Hematopoietic multipotent progenitor cell treated with erythropoietin and hydrocortisone succinate and interleukin-3 and kit ligand, for 8 days (in vitro differentiated cells): ENCODE data around the gene TRIM50.
"Not testable (repeated sequence)": the region's sequence is repeated elsewhere in the genome, so short reads cannot be mapped to it uniquely, and the experiment has no call there.

ENCODE experiments used
- DNase-seq: peaks from one replicate; pipeline ENCODE4 v3.0.0-alpha.2; 2015

The TRIM50 gene

DNA sequence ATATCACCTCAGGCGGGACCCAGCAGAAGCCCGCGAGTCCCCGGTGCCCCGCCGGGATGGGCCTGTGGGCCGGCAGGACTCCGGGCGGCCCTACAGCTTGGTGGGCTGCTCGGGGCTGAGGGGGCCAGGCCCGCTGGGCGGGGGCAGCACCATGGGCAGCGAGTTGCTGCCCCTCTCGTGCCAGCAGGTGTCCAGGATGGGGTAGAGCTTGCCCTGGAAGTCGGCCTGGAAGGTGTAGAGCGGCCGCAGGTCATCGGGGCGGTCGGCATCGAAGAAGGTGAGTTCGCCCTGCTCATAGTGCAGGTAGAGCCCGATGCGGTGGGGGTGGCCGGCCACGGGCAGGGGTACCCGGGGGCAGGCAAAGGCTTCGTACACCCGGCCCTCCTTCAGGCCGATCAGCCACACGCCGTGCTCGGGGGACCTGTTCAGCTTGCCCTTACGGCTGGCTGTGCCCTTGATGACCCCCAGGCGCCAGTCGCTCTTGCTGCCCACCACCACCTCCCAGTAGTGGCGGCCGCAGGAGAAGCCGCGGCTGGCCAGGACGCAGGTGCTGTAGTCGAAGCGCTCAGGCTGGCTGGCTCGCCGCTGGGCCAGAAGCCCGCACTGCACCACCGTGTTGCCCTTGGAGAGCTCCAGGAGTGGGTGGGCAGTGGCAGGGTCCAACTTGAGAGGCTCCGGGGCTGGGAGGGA is 14.9 kb downstream of the TRIM50 start:
- DNase-seq, result no peak

DNA sequence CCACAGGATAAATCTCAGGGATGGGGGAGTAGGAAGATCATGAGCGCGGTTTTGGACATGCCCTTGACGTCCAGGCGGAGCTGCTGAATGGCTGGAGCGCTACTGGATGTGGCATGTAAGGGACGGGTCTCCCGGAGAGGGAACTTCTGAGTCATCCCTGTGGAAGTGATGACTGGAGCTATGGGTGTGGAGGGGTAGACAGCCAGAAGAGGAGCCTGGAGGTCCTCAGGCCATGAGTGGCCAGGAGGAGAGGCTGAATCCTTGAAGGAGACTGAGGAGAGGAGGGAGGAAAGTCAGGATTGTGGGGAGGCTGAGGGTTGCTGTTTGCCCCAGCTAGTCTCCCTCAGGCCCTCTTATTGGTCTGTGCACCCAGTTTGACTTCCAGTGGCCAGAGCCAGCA is 16.5 kb downstream of the TRIM50 start:
- DNase-seq, result not testable (repeated sequence)

GRCh38 chr7:73308665-73309214 is 19.1 kb downstream of the TRIM50 start, which contains the start of gene NSUN5:
NSUN5 (minus strand) TSS chr7:73308826; CDS start chr7:73308790, 36 bp downstream.
- DNase-seq, result peak; percentile 92

- no peak for DNase-seq
Measured at GRCh38 chr7:73308074-73308664, 19.7 kb downstream of the TRIM50 start.

- DNase-seq, result no peak
Measured at GRCh38 chr7:73307436-73307835, 20.4 kb downstream of the TRIM50 start.

GRCh38 chr7:73304612-73305387 is 23.1 kb downstream of the TRIM50 start:
- peak; percentile 27 for DNase-seq

DNA sequence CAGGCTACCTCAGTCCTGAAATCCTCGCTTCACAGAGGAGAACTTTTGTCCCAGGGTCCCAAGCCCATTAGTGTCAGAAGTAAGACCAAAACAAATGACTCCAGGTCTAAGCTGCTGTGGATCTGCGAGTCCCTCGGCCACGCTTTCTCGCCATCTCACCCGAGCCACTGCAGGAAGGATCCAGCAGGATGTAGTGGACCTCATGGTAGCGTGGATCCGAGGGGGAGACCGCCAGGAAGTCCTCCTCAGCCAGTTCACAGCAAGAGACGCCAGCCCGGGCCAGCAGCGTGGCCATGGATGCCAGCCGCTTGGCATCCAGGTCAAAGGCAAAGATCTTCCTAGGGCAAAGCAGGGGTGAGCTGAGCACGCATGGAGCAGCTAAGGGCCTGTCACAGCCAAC is 23.8 kb downstream of the TRIM50 start:
- no peak for DNase-seq

DNA sequence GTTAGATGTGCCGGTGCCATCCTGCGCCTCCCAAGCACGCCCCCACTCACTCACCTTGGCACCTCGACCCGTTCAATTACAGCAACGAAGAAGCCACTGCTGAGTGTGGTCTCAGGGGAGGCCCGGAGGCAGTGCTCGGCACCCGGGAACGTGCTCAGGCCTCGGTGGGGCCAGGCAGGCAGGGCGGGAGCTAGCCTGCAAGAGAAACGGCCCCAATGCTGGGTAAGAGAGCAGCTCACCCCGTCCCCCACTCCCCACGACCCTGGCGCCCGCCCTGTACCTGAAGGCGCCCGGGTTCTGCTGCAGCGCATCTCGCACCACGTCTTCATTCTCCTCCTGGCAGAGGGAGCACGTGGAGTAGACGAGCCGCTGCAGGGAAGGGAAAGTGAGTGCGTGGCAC is 24.3 kb downstream of the TRIM50 start:
- no peak for DNase-seq

- DNase-seq, result not testable (repeated sequence)
Measured at GRCh38 chr7:73302846-73303245, 25.0 kb downstream of the TRIM50 start.

- not testable (repeated sequence) for DNase-seq
Measured at GRCh38 chr7:73301108-73301507, 26.8 kb downstream of the TRIM50 start.

DNA sequence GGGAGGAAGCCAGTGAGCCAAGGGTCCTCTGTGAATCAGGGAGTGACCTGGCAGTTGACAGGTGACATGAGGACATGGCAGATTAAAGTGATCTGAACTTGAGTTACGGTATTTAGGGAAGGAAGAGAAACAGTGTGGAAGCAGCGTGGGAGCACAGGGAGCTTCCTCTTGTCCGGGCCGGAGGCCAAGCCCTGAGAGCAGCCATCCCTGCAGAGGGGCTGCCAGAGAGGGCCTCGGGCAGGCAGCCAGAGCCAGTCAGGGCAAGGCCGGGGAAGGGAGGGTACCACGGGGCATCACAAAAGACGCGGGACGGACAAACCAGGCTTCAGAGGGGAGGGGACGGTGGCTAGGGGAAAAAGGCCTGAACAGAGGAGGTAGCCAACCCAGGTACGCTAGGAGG is 28.1 kb downstream of the TRIM50 start:
- DNase-seq, result not testable (repeated sequence)

GRCh38 chr7:73297706-73298105 is 30.2 kb downstream of the TRIM50 start:
- DNase-seq, result not testable (repeated sequence)

GRCh38 chr7:73297235-73297634 is 30.6 kb downstream of the TRIM50 start:
- DNase-seq, result not testable (repeated sequence)

- not testable (repeated sequence) for DNase-seq
Measured at GRCh38 chr7:73277210-73277609, 50.7 kb downstream of the TRIM50 start.

- DNase-seq, result not testable (repeated sequence)
Measured at GRCh38 chr7:73267813-73268212, 60.1 kb downstream of the TRIM50 start.

GRCh38 chr7:73266719-73267368 is 61.0 kb downstream of the TRIM50 start:
- DNase-seq, result not testable (repeated sequence)
